HG02588 (cell line): ENCODE data around the gene ZNF513.
A peak's percentile ranks its signal among the peaks of the same experiment; 100 is the strongest.

ENCODE experiments used
- ATAC-seq: cut with Tn5 transposase; IDR thresholded peaks from one replicate; pipeline ENCODE4 v1.9.1; 2021; ENCODE audit warnings: mild to moderate bottlenecking, moderate library complexity; ENCODE audit not compliant: unreplicated experiment

The ZNF513 gene

GRCh38 chr2:27381577-27382181 lies 1.1 kb upstream of the ZNF513 start:
- no peak for ATAC-seq

DNA sequence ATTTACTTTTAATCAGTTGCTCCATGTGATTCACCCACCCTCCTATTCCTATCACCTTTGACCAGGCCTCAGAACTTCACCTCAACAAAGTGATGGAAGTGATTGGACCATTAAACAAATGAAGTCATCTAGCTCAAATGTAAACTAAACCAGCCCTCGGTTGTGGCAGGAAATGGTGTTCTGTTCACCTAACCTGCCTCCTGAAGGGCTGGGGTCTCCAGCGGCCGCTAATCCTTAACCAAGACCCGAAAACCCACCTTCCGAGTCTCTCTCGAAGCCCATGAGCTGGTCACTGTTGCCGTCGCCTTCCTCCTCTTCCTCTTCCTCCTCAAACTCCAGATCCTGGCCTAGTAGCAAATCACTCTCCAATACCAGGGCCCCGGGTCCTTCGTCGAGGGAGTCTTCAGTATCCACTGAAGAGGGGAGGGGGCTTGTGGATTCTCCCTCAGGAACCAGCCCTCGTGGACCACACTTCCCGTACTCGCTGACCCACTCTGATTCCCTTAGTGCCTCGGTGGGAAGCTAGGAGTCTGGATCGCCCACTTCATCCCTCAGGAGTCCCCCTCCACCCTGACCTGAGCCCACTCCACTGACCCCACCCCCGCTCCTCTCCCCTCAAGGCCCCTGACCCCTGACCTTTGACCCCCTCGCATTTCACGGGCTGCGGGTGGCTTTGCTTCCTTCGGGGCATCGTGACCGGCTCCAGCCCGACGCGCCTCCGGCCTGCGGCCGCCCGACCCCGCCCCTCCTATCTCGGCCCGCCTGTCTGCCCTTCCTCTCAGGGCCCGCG lies 503 bp downstream of the ZNF513 start:
- no peak for ATAC-seq

- no peak for ATAC-seq
These were observed 1.1 kb downstream of the ZNF513 start for GRCh38 chr2:27379383-27379835.

DNA sequence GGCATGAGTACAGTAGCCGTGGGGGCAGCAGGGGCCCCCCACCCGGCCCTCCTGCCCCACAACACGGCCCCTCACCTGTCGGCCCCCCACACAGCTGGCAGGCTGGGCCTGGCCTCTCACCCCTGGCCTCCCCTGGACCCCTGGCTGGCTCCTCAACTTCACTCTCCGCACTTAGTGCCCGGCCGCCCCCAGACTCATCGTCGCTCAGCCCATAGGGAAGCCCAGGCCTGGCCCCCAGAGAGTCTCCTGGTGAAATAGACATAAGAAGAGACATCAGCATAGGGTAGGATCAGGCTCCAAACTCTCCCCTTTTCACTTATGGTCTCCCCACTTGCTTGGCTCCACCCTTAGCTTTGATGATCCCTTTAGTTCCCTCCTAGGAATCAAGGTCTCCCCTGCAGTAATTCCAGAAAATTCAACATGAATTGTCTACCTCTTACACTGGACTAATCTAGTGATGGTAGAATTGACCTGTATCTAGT lies 1.7 kb downstream of the ZNF513 start:
- ATAC-seq, result no peak

DNA sequence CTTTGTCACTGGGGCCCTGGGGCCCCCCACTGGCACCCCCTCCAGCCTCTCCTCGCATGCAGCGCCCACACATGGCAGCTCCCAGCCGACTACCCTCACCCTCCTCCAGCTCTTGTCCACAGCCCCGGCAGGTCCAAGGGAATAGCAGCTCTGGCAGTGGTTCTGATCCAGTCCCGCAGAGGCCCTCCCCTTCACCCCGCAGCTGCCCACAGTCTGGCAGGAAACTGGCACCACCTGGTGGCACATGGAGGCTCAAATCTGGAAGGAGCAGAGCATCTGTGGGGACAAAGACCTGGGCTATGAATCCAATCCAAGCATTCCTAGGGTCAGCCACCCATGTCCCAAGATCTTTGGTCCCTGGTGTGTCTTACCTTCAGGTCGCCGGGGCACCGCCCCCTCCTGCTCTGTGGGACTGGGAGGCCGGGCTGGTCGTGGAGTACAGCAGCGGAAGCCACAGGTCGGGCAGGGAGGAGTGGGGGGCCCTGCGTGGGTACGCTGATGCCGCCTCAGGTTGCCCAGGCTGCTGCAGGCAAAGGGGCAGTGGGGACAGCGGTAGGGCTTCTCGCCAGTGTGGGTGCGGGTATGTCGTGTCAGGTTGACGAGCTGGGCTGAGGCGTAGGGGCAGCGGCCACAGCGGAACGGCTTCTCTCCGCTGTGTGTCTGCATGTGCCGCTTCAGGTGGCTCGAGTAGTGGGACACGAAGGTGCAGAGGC lies 2.3 kb downstream of the ZNF513 start:
- no peak for ATAC-seq

DNA sequence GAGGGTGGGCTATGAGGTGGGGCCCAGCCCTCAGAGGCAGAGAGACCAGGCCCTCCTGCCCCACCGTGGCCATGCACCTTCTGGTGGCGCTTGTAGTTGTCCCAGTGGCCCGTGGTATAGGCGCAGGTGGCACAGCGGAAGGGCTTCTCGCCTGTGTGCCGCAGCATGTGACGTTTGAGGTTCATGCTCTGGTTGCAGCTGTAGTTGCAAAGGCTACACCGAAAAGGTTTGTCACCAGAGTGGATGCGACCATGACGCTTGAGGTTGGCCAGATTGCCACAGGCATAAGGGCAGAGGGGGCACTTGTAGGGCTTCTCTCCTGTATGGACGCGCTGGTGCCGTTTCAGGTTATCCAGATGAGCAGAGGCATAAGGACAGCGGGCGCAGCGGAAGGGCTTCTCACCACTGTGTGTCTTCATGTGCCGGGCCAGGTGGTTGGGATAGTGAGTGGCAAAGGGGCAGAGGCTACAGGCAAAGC lies 2.9 kb downstream of the ZNF513 start:
- no peak for ATAC-seq

DNA sequence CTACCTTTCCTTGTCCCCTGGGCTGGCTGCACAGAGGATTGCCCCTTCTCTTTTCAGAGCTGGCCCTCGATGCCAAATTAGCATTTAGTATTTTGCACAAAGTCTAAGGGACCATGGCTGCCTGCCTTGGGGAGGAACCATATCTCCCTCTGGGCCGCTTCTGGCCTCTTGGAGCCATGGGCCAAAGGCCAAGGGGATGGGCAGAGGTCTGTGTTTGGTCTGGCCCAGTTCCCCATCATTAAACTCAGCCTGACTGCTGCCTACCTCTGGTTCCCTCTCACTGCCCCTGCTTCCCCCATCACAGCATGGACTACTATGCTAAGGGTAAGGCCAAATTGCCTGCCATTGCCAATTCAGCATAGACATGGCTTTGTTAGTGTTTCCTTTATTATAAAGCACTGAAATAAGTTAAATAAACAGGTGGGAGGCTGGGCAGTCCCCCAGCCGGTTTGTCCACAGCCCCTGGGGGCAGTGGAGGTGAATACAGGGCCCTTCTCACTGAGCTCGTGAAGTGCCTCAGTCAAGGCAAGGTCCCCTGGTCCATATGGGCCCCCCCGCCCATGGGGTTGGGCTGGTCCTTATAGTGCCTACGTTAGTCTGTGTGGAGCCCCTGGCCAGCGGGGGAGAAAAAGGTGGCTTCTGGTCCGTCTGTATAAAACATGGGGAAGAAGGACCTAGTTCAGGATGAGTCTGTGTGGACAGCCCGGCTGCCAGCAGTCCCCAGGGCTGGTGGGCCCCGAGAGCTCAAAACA lies 3.5 kb downstream of the ZNF513 start:
- no peak for ATAC-seq

DNA sequence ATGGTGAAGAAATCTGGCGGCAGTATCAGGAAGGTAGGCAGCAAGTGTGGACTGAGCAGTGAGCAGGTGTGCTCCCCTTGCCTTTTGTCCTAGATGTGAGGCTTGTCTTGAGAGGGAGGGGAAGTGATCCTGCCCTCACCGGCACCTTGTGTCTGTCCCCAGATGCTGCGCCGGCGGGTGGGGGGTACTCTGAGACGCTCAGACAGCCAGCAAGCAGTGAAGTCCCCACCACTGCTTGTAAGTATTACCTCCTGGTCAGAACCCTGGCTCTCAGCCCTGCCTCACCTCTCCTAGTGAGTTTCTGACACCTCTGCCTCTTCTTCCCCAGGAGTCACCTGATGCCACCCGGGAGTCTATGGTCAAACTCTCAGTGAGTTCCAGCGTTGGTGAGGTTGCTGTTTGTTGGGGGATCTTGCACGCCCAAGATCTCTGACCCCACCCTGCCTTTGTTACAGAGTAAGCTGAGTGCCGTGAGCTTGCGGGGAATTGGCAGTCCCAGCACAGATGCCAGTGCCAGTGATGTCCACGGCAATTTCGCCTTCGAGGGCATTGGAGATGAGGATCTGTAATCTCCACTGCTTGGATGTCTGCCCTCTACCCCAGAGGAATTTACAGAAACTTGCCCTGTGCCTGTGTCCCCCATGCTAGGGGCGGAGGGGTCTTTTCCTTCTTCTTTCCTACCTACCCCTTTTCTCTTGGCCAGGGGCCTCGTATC lies 4.2 kb downstream of the ZNF513 start:
- ATAC-seq, result no peak

DNA sequence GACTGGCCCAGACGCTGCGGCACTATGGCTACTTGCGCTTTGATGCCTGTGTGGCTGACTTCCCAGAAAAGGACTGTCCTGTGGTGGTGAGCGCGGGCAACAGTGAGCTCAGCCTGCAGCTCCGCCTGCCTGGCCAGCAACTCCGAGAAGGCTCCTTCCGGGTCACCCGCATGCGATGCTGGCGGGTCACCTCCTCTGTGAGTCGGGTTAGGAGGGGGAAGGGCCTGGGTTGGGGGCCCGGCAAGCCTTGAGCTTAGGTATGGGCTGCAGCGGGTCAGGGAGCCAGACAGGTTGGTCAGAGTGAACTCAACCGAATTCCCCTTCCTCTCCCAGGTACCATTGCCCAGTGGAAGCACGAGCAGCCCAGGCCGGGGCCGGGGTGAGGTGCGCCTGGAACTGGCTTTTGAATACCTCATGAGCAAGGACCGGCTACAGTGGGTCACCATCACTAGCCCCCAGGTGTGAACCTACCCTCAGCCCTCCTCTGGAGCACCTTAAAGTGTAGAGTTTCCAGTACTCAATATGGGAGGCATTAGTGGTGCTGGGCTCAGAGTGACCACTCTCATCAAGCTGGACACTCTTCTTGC lies 4.9 kb downstream of the ZNF513 start:
- ATAC-seq, result no peak

DNA sequence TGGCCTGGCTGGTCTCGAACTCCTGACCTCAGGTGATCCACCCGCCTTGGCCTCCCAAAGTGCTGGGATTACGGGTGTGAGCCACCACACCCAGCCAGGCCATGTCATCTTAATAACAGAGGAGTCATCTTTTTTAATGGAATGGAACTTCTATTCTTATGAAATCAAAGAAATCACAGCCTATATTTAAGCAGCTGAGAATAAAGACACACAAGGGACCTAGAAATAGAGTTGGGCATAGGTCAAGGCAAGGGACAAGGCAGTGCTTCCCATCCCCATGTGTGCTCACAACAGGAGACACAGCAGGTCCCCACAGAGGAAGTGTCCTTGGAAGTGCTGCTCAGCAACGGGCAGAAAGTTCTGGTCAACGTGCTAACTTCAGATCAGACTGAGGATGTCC lies 7.0 kb downstream of the ZNF513 start:
- ATAC-seq, result no peak

DNA sequence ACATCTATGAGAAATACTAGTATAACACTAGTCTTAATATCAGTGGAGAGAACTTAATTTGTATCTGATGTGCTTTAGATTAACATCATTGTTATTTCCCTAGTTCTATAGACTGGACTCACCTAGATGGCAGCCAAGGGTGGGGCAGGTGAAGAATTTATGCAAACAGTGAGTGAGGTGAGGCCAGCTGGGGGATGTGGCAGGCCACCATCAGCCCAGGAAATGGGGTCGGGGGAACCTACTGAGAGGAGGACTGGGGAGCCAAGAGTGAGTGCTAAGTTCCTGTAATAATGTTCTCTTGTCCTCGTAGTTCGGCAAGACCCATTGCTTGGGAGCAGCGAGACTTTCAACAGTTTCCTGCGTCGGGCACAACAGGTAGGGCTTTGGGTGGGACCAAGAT lies 7.6 kb downstream of the ZNF513 start:
- ATAC-seq, result no peak

GRCh38 chr2:27370816-27371620 lies 9.5 kb downstream of the ZNF513 start:
- peak; percentile 33 for ATAC-seq

DNA sequence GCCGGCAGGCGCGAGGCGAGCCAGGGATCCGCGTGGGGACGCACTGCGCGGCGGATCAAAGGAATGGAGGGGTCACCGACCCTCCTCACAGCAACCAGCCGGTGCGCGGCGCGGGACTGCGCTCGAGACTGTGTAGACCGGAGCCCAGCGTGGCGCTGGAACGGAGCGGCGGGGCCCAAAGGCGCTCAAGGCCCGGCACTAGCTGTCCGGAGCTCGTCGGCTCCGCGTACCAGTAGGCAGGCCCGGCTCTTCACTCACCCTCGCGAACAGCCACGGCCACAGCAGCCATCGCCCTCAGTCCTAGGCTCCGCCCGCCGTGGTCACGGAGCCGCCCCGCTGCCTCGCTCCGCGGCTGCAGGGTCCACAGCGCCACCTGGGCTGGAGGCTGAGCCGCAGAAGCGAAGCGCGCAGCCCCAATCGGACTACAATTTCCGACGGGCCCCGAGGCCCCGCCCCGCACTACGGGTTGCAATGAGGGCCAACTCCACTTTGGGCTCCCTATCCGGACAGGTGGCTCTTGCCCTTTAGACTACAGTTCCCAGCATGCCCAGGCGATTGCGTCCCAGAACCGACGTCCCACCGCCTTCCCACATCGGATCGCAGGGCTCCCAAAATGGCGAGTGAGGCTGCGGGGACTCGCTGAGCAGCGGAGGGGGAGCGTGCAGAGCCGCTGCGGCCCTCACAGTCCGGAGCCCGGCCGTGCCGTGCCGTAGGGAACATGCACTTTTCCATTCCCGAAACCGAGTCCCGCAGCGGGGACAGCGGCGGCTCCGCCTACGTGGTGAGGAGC lies 10.3 kb downstream of the ZNF513 start, which contains the start of the genes EIF2B4 and SNX17:
EIF2B4 (minus strand) TSS at position 313 of the 790 bp plus-strand sequence; CDS start at position 289, 24 bp downstream.
SNX17 (plus strand) TSS at position 591 of the 790 bp plus-strand sequence; CDS start at position 719, 128 bp downstream.
- ATAC-seq, result peak; percentile 89

DNA sequence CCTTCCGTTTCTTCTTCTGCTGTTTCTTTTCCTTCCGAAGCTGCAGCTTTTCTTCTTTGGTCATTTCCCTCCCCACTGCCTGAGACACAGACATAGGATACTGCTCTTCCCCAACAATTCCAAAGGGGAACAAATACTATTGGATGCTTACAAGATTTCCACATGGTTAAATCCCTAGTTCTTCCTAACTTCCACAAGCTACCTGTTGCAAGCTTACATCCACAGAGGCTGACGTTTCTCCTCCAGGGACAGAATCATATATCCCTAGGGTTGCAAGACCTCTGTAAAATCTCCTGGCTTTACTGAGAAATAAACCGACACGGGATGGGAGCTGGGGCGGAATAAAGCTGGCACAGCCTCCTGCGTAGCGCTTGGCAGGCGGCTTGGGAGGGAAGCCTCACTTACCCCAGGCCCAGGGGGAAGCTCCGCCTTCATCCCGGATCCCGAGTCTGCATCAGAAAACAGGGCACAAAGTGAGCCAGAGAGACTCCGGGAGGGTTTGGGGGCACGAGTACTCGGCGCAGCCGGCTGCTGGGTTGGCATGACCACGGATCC lies 11.0 kb downstream of the ZNF513 start:
- ATAC-seq, result no peak

DNA sequence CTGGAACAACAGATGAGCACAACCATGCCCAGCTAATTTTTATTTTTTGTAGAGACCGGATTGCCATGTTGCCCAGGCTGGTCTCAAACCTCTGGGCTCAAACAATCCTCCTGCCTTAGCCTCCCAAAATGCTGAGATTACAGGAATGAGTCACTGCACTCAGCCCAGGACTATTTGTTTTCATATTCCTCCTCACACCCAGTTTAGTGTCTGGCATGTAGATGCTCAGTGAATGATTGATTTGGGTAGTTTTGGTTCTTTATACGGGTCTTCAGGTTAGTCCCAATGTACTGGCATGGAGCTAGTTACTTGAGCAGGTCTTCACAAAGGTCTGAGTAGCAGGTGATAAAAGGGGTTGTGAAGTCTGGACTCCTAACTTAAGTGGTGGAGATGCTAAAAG lies 16.6 kb downstream of the ZNF513 start:
- ATAC-seq, result no peak

- ATAC-seq, result no peak
These were observed 17.7 kb downstream of the ZNF513 start for GRCh38 chr2:27362678-27363420.
